KOPT-K1 (cell line): ENCODE results near the gene ADAMTS12.

Experiments
- H3K27ac ChIP-seq: fragments of 200-600 bp; sonication (generic); 2 replicates; pipeline ENCODE4 v1.5.1; 2016; ENCODE audit warnings: antibody characterized with exemption, mild to moderate bottlenecking, low read depth, low read length; ENCODE audit not compliant: poor library complexity, severe bottlenecking
- H3K36me3 ChIP-seq: fragments of 200-600 bp; sonication (generic); 2 replicates; pipeline ENCODE4 v1.5.1; 2017; ENCODE audit warnings: antibody characterized with exemption, mild to moderate bottlenecking, low read length, moderate library complexity; ENCODE audit not compliant: insufficient read depth
- H3K9me3 ChIP-seq: fragments of 200-600 bp; sonication (generic); 2 replicates; pipeline ENCODE4 v1.5.1; 2017; ENCODE audit warnings: antibody characterized with exemption, low read length, mild to moderate bottlenecking; ENCODE audit not compliant: insufficient read depth, poor library complexity, severe bottlenecking

Gene ADAMTS12

GRCh38 chr5:33816791-33817190 is 75.0 kb downstream of the ADAMTS12 start:
- no peak overlapping the region for H3K27ac ChIP-seq
- H3K9me3 ChIP-seq = peaks cover 8% of the 10 kb centered on the region
- H3K36me3 ChIP-seq = no peaks in the 10 kb centered on the region

- Histone ChIP-seq H3K27ac (no peak overlapping the region), H3K9me3 (no peaks in the 10 kb centered on the region), H3K36me3 (no peaks in the 10 kb centered on the region)
Observed at GRCh38 chr5:33812746-33813145, 79.0 kb downstream of the ADAMTS12 start.

- no peaks in the 10 kb centered on the region for H3K36me3 ChIP-seq
- H3K9me3 ChIP-seq = no peaks in the 10 kb centered on the region
- no peak overlapping the region for H3K27ac ChIP-seq
Observed at GRCh38 chr5:33810491-33811120, 81.2 kb downstream of the ADAMTS12 start.

- Histone ChIP-seq H3K36me3 (no peaks in the 10 kb centered on the region), H3K27ac (no peak overlapping the region), H3K9me3 (no peaks in the 10 kb centered on the region)
Observed at GRCh38 chr5:33809936-33810335, 81.9 kb downstream of the ADAMTS12 start.

- H3K9me3 ChIP-seq = no peaks in the 10 kb centered on the region
- H3K27ac ChIP-seq = no peak overlapping the region
- no peaks in the 10 kb centered on the region for H3K36me3 ChIP-seq
Observed at GRCh38 chr5:33808699-33809098, 83.1 kb downstream of the ADAMTS12 start.

GRCh38 chr5:33807771-33808170 is 84.0 kb downstream of the ADAMTS12 start:
- H3K27ac ChIP-seq = no peak overlapping the region
- no peaks in the 10 kb centered on the region for H3K9me3 ChIP-seq
- H3K36me3 ChIP-seq = no peaks in the 10 kb centered on the region

- H3K27ac ChIP-seq = no peak overlapping the region
Observed at GRCh38 chr5:33806738-33807442, 84.9 kb downstream of the ADAMTS12 start.

GRCh38 chr5:33801292-33801691 is 90.5 kb downstream of the ADAMTS12 start:
- Histone ChIP-seq H3K9me3 (no peaks in the 10 kb centered on the region), H3K36me3 (no peaks in the 10 kb centered on the region), H3K27ac (no peak overlapping the region)

More at GRCh38 chr5:33806738-33807442, 84.9 kb downstream of the ADAMTS12 start:
- Histone ChIP-seq H3K9me3 (no peaks in the 10 kb centered on the region), H3K36me3 (no peaks in the 10 kb centered on the region)

- H3K27ac ChIP-seq = no peak overlapping the region
- no peaks in the 10 kb centered on the region for H3K36me3 ChIP-seq
- H3K9me3 ChIP-seq = no peaks in the 10 kb centered on the region
Observed at GRCh38 chr5:33800241-33800950, 91.4 kb downstream of the ADAMTS12 start.

GRCh38 chr5:33795496-33795895 is 96.3 kb downstream of the ADAMTS12 start:
- Histone ChIP-seq H3K36me3 (no peaks in the 10 kb centered on the region), H3K9me3 (no peaks in the 10 kb centered on the region), H3K27ac (no peak overlapping the region)

GRCh38 chr5:33794550-33795181 is 97.1 kb downstream of the ADAMTS12 start:
- Histone ChIP-seq H3K36me3 (no peaks in the 10 kb centered on the region), H3K27ac (no peak overlapping the region), H3K9me3 (no peaks in the 10 kb centered on the region)

GRCh38 chr5:33793836-33794549 is 97.8 kb downstream of the ADAMTS12 start:
- no peak overlapping the region for H3K27ac ChIP-seq
- H3K9me3 ChIP-seq = no peaks in the 10 kb centered on the region
- no peaks in the 10 kb centered on the region for H3K36me3 ChIP-seq

- H3K9me3 ChIP-seq = no peaks in the 10 kb centered on the region
- no peak overlapping the region for H3K27ac ChIP-seq
- no peaks in the 10 kb centered on the region for H3K36me3 ChIP-seq
Observed at GRCh38 chr5:33793276-33793675, 98.5 kb downstream of the ADAMTS12 start.

- no peak overlapping the region for H3K27ac ChIP-seq
- H3K9me3 ChIP-seq = peaks cover 4% of the 10 kb centered on the region
- H3K36me3 ChIP-seq = no peaks in the 10 kb centered on the region
Observed at GRCh38 chr5:33792559-33792958, 99.2 kb downstream of the ADAMTS12 start.

- H3K36me3 ChIP-seq = no peaks in the 10 kb centered on the region
- H3K9me3 ChIP-seq = peaks cover 12% of the 10 kb centered on the region
- no peak overlapping the region for H3K27ac ChIP-seq
Observed at GRCh38 chr5:33789567-33789957, 102.2 kb downstream of the ADAMTS12 start.
